Psoas muscle (tissue), 8 donors: ENCODE measurements around the gene CPA4. TPM values are rescaled to one million over a fixed set of nuclear protein-coding genes. Genes with fewer than 3 reads are reported as not detected.
"Not testable (repeated sequence)": the region's sequence is repeated elsewhere in the genome, so short reads cannot be mapped to it uniquely, and the experiment has no call there.

ENCODE experiments used
- ATAC-seq, 4 donors: fragments of 200-7000 bp; cut with Tn5 transposase; one replicate each; pipeline ENCODE4 v1.9.1; 2020; ENCODE audit warnings: moderate library complexity in 3 of 4, mild to moderate bottlenecking in 2 of 4
- DNase-seq, 2 donors: peaks; one replicate each; pipeline ENCODE4 v3.0.0-alpha.2; 2020
- H3K27ac ChIP-seq: fragments of 200-600 bp; one replicate; pipeline ENCODE4 v1.8.0; 2022
- H3K27me3 ChIP-seq, 3 donors: fragments of 200-600 bp in 1 of 3; one replicate each; pipeline versions ENCODE4 v1.6.1 to v1.8.0; 2013 to 2022; ENCODE audit warnings: low read length in 2 of 3, mild to moderate bottlenecking in 2 of 3, moderate library complexity in 1 of 3; ENCODE audit not compliant: insufficient read depth in 3 of 3
- H3K36me3 ChIP-seq, 2 donors: fragments of 200-600 bp in 1 of 2; one replicate each; pipeline versions ENCODE4 v1.6.1 to v1.8.0; 2013 to 2022; ENCODE audit warnings: low read depth in 1 of 2, mild to moderate bottlenecking in 1 of 2, moderate library complexity in 1 of 2; ENCODE audit not compliant: insufficient read depth in 1 of 2
- H3K4me1 ChIP-seq: fragments of 200-600 bp; one replicate; pipeline ENCODE4 v1.8.0; 2022
- H3K4me3 ChIP-seq: fragments of 200-600 bp; one replicate; pipeline ENCODE4 v1.8.0; 2022; ENCODE audit warnings: mild to moderate bottlenecking
- H3K9me3 ChIP-seq: fragments of 200-600 bp; one replicate; pipeline ENCODE4 v1.8.0; 2022
- WGBS, 3 donors: extraction: QIAGEN DNeasy Blood & Tissue Kit; methylation state at CpG; one replicate each; pipeline versions ENCODE4 v1.1.6 to v1.1.7; 2013; 5-methylcytosine and 5-hydroxymethylcytosine counted together
- intact Hi-C, 2 donors: fragments of 100-400 bp; cut with DNase I; formaldehyde crosslinking; loops; one replicate each; pipeline versions ENCODE4 v1.11.0 to v1.14.2; 2022
- polyA plus RNA-seq, 3 donors: library from polyadenylated mRNA; stranded (reverse); fragments of 200-250 nt; gene quantifications; one replicate each; pipeline ENCODE4 v1.2.3, GENCODE V29; 2013
- total RNA-seq, 4 donors: library from RNA; stranded (reverse); fragmentation: NEBNext Ultra II Directional in 2 of 4; extraction: Animal tissue kit (Norgen Biotek cat#: 25700) in 2 of 4; gene quantifications; one replicate each; pipeline versions ENCODE4 v1.2.1 to v1.2.4, GENCODE V29; 2021 to 2023
- TF ChIP-seq, protein P1 (sequence below): fragments of 200-600 bp; IDR thresholded peaks from one replicate; pipeline ENCODE4 v1.8.0; 2022; ENCODE audit warnings: antibody characterized with exemption
- donor health status: healthy with polysubstance abuse.
- donor health status: DM: no; HTN: no; CAD: no; lungs with moderate emphysema.
- donor health status: Bipolar disorder and iron deficiency.
- donor health status: healthy.
- donor health status: DM: yes; HTN: yes; CAD: no.
- donor health status: DM: no; HTN: no; CAD: no.
- donor health status: DM: no; HTN: no; CAD: no.
- donor health status: DM: yes; HTN: yes; CAD: no.

CPA4 gene
- total and polyA plus RNA-seq, 7 donors = 0.09 to 2.5 (median 0.68) TPM

DNA sequence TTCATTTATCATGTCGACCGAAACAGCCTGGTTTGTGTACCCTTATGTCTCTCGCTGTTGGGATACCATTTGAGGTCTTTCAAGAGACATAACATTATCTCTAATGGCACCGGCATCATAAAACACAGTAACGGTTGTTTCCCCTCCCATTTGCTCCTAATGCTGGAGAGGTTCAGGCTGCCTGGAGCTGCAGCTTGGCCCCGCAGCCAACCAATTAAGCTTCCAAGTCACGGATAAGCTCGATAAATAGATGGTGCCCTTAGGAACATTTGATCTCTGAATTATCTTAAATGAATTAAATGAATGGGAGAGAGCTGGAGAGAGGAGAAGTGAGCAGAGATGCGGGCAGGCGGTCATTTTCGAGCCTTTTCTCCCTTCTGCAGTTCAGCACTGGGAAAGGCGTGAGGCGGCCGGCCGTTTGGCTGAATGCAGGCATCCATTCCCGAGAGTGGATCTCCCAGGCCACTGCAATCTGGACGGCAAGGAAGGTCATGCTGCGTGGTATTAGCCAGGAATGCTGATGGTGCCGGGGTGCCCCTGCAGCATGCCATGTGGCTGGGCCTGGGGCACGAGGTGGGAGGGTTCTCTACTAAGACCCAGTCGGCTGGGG, 12.6 kb downstream of the CPA4 start:
- Histone ChIP-seq H3K36me3 (no peaks in the 10 kb centered on the region), H3K9me3 (no peaks in the 10 kb centered on the region), H3K27me3 (no peaks in the 10 kb centered on the region), H3K4me1 (no peaks in the 10 kb centered on the region), H3K4me3 (no peak overlapping the region), H3K27ac (no peak overlapping the region)
- 37 to 38% (median 38%) methylated on average over 21 of the region's 21 CpGs for WGBS, 3 donors
- DNase-seq (no peak), ATAC-seq (no peak)
- TF ChIP-seq, protein P1, sequence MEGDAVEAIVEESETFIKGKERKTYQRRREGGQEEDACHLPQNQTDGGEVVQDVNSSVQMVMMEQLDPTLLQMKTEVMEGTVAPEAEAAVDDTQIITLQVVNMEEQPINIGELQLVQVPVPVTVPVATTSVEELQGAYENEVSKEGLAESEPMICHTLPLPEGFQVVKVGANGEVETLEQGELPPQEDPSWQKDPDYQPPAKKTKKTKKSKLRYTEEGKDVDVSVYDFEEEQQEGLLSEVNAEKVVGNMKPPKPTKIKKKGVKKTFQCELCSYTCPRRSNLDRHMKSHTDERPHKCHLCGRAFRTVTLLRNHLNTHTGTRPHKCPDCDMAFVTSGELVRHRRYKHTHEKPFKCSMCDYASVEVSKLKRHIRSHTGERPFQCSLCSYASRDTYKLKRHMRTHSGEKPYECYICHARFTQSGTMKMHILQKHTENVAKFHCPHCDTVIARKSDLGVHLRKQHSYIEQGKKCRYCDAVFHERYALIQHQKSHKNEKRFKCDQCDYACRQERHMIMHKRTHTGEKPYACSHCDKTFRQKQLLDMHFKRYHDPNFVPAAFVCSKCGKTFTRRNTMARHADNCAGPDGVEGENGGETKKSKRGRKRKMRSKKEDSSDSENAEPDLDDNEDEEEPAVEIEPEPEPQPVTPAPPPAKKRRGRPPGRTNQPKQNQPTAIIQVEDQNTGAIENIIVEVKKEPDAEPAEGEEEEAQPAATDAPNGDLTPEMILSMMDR = no peak
- intact Hi-C loops = no loop called here

GRCh38 chr7:130309986-130310385, 17.0 kb downstream of the CPA4 start:
- WGBS, 3 donors = 72 to 74% (median 73%) methylated on average over 6 of the region's 6 CpGs
- H3K4me1 ChIP-seq = no peaks in the 10 kb centered on the region
- DNase-seq = no peak
- ATAC-seq = no peak
- intact Hi-C loops = no loop called here
- no peaks in the 10 kb centered on the region for H3K9me3 ChIP-seq
- no peaks in the 10 kb centered on the region for H3K27me3 ChIP-seq
- H3K27ac ChIP-seq = no peak overlapping the region
- TF ChIP-seq, protein P1 = no peak
- no peak overlapping the region for H3K4me3 ChIP-seq
- no peaks in the 10 kb centered on the region for H3K36me3 ChIP-seq

DNA sequence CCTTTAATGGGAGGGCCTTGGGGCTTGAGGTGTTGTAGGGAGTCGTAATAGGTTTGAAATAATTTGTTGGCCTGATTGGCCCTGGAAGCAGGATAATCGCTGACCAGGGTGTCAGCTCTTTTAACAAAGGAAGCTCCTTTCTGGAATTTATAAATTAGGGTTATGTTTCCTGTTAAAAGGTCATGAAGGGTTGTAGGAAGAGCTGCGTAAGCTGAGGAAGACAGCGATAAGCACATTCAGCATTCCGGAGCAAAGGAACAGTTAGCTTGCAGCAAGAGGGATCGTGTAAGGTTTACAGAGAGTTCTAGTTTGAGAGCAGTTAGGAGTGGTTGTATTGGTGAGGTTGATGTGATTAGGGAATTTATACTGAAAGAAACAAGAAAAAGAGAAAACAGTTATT, 21.3 kb downstream of the CPA4 start:
- no peak for DNase-seq
- H3K4me3 ChIP-seq = no peak overlapping the region
- 82 to 85% (median 83%) methylated on average over 6 of the region's 6 CpGs for WGBS, 3 donors

GRCh38 chr7:130319541-130319940, 26.6 kb downstream of the CPA4 start:
- H3K9me3 ChIP-seq = no peaks in the 10 kb centered on the region
- WGBS, 3 donors = 96 to 100% (median 100%) methylated on average over 1 of the region's 1 CpG
- intact Hi-C loops = no loop called here
- no peaks in the 10 kb centered on the region for H3K4me1 ChIP-seq
- H3K27ac ChIP-seq = no peak overlapping the region
- H3K36me3 ChIP-seq = no peaks in the 10 kb centered on the region
- no peak overlapping the region for H3K4me3 ChIP-seq
- H3K27me3 ChIP-seq = no peaks in the 10 kb centered on the region
- ATAC-seq (no peak), DNase-seq (no peak)
- TF ChIP-seq, protein P1 = no peak

More for the DNA sequence above, 21.3 kb downstream of the CPA4 start:
- Histone ChIP-seq H3K27me3 (no peaks in the 10 kb centered on the region), H3K27ac (no peak overlapping the region), H3K9me3 (no peaks in the 10 kb centered on the region), H3K4me1 (no peaks in the 10 kb centered on the region), H3K36me3 (no peaks in the 10 kb centered on the region)
- TF ChIP-seq, protein P1 = no peak
- ATAC-seq = no peak
- intact Hi-C loops = no loop called here

- peak in 2 of 4 donors; percentile 26 to 63 for ATAC-seq
- intact Hi-C loops, H3K4me3 ChIP-seq, H3K27ac ChIP-seq, H3K9me3 ChIP-seq, H3K27me3 ChIP-seq, H3K36me3 ChIP-seq, H3K4me1 ChIP-seq, DNase-seq: not testable (repeated sequence)
- 78 to 88% (median 86%) methylated on average over 3 of the region's 3 CpGs for WGBS, 3 donors
These were observed 28.7 kb downstream of the CPA4 start for GRCh38 chr7:130321542-130322229.
